ENCODE results near the gene RBMS1.

RBMS1 gene

DNA sequence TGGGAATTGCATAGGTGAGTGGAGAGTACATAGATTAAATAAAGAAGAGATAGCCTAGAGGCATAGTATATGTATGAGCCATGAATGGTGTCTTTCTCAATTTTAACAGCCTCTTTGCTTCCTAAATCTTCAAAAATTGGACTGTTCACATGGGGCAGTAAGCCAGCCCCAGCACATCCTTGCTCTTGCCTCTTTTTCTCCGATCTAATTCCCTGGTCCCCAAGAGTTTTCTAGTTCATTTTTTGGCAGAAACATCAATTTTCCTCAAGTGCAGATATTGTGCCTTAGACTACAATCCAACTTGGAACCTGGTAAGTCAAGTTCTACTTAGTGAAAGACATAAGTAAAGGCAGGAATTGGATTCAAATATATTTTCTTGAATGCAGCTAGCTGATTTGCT lies 243.7 kb downstream of the RBMS1 start:
- TF ChIP-seq, protein P1, sequence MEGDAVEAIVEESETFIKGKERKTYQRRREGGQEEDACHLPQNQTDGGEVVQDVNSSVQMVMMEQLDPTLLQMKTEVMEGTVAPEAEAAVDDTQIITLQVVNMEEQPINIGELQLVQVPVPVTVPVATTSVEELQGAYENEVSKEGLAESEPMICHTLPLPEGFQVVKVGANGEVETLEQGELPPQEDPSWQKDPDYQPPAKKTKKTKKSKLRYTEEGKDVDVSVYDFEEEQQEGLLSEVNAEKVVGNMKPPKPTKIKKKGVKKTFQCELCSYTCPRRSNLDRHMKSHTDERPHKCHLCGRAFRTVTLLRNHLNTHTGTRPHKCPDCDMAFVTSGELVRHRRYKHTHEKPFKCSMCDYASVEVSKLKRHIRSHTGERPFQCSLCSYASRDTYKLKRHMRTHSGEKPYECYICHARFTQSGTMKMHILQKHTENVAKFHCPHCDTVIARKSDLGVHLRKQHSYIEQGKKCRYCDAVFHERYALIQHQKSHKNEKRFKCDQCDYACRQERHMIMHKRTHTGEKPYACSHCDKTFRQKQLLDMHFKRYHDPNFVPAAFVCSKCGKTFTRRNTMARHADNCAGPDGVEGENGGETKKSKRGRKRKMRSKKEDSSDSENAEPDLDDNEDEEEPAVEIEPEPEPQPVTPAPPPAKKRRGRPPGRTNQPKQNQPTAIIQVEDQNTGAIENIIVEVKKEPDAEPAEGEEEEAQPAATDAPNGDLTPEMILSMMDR (IDR thresholded peaks at IDR 0.05; ENCODE audit: insufficient read depth, missing control alignments): no peak
- DNase-seq (ENCODE audit: insufficient read length, low spot score) (no peak), FAIRE-seq (no peak)

DNA sequence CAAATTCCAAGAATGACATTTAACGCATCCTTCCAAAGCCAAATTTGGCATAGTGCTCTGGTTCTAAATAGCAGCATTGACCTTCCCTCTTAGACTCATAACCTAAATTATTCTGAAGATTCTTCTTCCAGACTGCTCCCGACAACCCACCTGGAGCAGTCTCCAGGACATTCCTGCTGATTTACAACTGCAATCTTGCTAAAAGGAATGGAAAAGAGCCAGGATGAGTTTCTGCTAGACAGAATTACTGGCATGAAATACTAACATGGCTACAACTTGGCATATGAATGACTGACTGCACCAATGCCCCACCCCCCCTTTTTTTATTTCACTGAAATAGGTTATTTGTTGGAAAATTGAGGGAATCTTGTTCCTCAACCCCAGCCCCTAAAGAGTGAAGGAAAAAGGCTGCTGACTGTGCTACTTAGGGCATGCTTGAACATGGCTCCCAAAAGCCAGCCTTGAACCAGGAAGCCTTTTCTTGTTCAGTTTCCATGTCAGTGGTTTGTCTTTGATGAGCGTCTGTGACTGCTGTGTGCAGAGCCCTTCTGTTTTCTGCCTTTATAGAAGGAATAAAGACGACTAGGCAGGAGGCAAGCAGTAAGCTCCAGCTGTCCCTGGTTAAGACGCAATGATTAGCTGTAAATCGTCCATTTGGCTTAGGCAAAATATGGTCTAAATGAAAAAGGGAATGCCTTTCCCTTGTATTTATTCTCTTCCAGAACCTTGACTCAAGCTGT lies 246.1 kb downstream of the RBMS1 start:
- FAIRE-seq: no peak
- DNase-seq (ENCODE audit: insufficient read length, low spot score): no peak

GRCh38 chr2:160246356-160246755 lies 247.3 kb downstream of the RBMS1 start:
- FAIRE-seq: no peak
- no peak for DNase-seq (ENCODE audit: insufficient read length, low spot score)
- TF ChIP-seq, protein P1 (IDR thresholded peaks at IDR 0.05; ENCODE audit: insufficient read depth, missing control alignments): no peak

More for the DNA sequence above, 246.1 kb downstream of the RBMS1 start:
- TF ChIP-seq, protein P1 (IDR thresholded peaks at IDR 0.05; ENCODE audit: insufficient read depth, missing control alignments): no peak

- FAIRE-seq (no peak), DNase-seq (ENCODE audit: insufficient read length, low spot score) (no peak)
- TF ChIP-seq, protein P1 (IDR thresholded peaks at IDR 0.05; ENCODE audit: insufficient read depth, missing control alignments): no peak
These were observed 247.9 kb downstream of the RBMS1 start for GRCh38 chr2:160245614-160246155.

GRCh38 chr2:160242893-160243564 lies 250.6 kb downstream of the RBMS1 start:
- TF ChIP-seq, protein P1 (IDR thresholded peaks at IDR 0.05; ENCODE audit: insufficient read depth, missing control alignments): no peak
- FAIRE-seq: no peak
- DNase-seq (ENCODE audit: insufficient read length, low spot score): no peak

GRCh38 chr2:160241251-160242137 lies 252.1 kb downstream of the RBMS1 start:
- FAIRE-seq (no peak), DNase-seq (ENCODE audit: insufficient read length, low spot score) (no peak)
- TF ChIP-seq, protein P1 (IDR thresholded peaks at IDR 0.05; ENCODE audit: insufficient read depth, missing control alignments): no peak
